ENCODE results near the gene AK2. TPM values are rescaled to one million over a fixed set of nuclear protein-coding genes. Genes with fewer than 3 reads are reported as not detected.

Gene AK2
- total and polyA plus RNA-seq, 2 donors (not counting 1 experiment from before 2014, with no cell fraction given), result 62.6 to 141 TPM

DNA sequence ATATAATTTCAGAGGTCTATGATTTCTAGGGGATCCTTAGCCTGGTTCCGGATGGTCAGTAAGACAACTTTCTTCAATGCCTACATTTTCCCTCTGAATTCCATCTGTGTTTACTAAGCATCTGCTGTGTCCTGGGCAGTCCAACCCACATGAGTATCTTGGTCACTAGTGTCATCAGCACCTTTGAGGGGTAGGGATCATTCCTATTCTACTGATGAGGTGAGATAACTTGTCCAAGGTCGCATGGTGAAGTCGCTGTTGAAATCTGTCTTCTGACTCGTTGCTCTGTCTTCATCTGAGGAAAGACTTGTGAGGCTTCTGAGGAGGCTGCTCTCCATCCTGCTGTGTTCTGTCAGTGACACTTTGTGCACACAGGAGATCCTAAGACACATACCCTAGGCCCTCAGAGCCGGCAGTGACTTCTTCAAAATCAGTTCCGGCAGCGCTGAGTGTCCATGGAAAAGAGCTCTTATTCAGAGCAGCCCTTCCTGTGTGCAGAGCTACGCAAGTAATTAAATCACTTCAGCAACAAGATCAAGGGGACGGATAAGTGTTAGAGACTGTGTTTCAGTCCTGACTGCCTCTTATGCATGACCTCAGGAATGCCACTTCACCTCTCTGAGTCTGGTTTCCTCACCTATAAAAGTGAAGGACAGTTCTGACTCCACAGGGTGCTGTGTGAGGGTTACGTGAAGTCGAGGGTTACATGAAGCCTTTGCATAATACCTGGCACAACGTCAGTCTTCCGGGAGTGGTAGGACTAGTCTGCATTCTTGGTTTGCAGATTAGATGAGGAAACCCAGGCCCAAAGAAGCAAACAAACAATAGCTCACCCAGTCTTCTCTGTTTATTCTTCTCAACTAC, 28.4 kb downstream of the AK2 start:
- Histone ChIP-seq H3K9ac (ENCODE audit: insufficient read depth, low read length) (no peak overlapping the region), H3K4me1 (ENCODE audit: control insufficient read depth, extremely low read depth, insufficient read depth, low read length) (peaks cover 6% of the 10 kb centered on the region), H3K27ac (ENCODE audit: insufficient read depth, low read length) (no peak overlapping the region), H3K4me2 (ENCODE audit: extremely low read depth, insufficient read depth, low read length) (no peak overlapping the region), H3K27me3 (ENCODE audit: control insufficient read depth, insufficient read depth, low read length) (no peaks in the 10 kb centered on the region), H3K36me3 (ENCODE audit: control insufficient read depth, insufficient read depth, low read length) (peaks cover 9% of the 10 kb centered on the region), H3K4me3 (replicated peaks in 1 of 4; ENCODE audit: control extremely low read depth in 1 of 4, insufficient read depth in 1 of 4, low read depth in 3 of 4, low read length in 4 of 4) (no peak overlapping the region), H3K79me2 (ENCODE audit: control insufficient read depth, insufficient read depth, low read length) (no peaks in the 10 kb centered on the region), H2AFZ (ENCODE audit: low read length) (no peak overlapping the region), H4K20me1 (ENCODE audit: control insufficient read depth, extremely low read depth, insufficient read depth, low read length) (no peaks in the 10 kb centered on the region), H3K9me3 (ENCODE audit: control insufficient read depth, insufficient read depth, low read depth, low read length) (no peaks in the 10 kb centered on the region)
- TF ChIP-seq, protein P1, sequence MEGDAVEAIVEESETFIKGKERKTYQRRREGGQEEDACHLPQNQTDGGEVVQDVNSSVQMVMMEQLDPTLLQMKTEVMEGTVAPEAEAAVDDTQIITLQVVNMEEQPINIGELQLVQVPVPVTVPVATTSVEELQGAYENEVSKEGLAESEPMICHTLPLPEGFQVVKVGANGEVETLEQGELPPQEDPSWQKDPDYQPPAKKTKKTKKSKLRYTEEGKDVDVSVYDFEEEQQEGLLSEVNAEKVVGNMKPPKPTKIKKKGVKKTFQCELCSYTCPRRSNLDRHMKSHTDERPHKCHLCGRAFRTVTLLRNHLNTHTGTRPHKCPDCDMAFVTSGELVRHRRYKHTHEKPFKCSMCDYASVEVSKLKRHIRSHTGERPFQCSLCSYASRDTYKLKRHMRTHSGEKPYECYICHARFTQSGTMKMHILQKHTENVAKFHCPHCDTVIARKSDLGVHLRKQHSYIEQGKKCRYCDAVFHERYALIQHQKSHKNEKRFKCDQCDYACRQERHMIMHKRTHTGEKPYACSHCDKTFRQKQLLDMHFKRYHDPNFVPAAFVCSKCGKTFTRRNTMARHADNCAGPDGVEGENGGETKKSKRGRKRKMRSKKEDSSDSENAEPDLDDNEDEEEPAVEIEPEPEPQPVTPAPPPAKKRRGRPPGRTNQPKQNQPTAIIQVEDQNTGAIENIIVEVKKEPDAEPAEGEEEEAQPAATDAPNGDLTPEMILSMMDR (conservative IDR thresholded peaks at IDR 0.05 in 1 of 2, IDR thresholded peaks at IDR 0.05 in 1 of 2; ENCODE audit: low read depth in 1 of 2, low read length in 2 of 2), result no peak
- TF ChIP-seq EZH2 (IDR thresholded peaks at IDR 0.05; ENCODE audit: low read length, missing control alignments), result no peak
- DNase-seq (ENCODE audit: low read depth in 2 of 2), result no peak

DNA sequence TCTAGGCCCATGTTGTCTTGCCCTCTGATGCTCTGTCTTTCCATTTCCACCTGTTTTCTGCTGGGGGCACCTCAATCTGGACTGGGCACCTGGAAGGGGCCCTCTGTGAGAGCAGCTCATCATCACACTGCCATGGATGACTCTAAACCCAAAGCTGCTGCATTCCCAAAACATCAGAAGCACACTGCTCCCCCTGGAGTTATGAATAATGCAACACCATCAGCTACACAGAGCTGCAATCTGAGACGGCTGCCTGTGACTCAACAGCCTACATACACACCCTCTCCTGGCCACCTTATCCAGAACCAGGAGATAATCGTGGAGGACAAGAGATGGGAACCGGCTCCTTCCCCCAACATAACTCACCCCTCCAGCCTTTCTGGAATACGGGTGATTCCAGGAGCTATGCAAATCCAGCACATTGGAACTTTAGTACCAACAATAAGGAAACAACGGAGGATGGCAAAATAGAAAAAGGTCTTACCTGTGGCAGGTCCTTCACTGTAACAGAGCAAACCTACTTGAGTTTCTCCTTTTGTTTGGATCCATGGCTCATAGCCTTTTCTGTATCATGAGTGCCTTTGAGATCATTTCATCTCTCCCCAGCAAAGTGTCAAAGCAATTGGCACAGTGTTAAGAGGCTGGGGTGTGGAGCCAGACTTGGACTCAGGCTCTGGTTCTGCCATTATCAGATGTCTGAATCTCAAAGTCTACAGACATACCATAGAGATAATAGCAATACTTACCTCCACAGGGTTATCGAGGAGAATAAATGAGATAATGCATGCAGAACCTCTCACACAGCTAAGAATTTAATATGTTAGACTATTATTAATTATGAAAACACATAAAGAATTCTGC, 29.3 kb downstream of the AK2 start:
- H2AFZ ChIP-seq (ENCODE audit: low read length), result no peak overlapping the region
- no peak overlapping the region for H3K9ac ChIP-seq (ENCODE audit: insufficient read depth, low read length)
- H3K4me2 ChIP-seq (ENCODE audit: extremely low read depth, insufficient read depth, low read length), result no peak overlapping the region
- no peaks in the 10 kb centered on the region for H3K9me3 ChIP-seq (ENCODE audit: control insufficient read depth, insufficient read depth, low read depth, low read length)
- no peaks in the 10 kb centered on the region for H4K20me1 ChIP-seq (ENCODE audit: control insufficient read depth, extremely low read depth, insufficient read depth, low read length)
- no peaks in the 10 kb centered on the region for H3K79me2 ChIP-seq (ENCODE audit: control insufficient read depth, insufficient read depth, low read length)
- DNase-seq (ENCODE audit: low read depth in 2 of 2), result peak; percentile 90 to 92
- no peak for TF ChIP-seq EZH2 (IDR thresholded peaks at IDR 0.05; ENCODE audit: low read length, missing control alignments)
- TF ChIP-seq, protein P1 (conservative IDR thresholded peaks at IDR 0.05 in 1 of 2, IDR thresholded peaks at IDR 0.05 in 1 of 2; ENCODE audit: low read depth in 1 of 2, low read length in 2 of 2), result peak; percentile 64 to 74
- peaks cover 4% of the 10 kb centered on the region for H3K36me3 ChIP-seq (ENCODE audit: control insufficient read depth, insufficient read depth, low read length)
- no peaks in the 10 kb centered on the region for H3K27me3 ChIP-seq (ENCODE audit: control insufficient read depth, insufficient read depth, low read length)
- H3K4me1 ChIP-seq (ENCODE audit: control insufficient read depth, extremely low read depth, insufficient read depth, low read length), result peaks cover 6% of the 10 kb centered on the region
- no peak overlapping the region for H3K4me3 ChIP-seq (replicated peaks in 1 of 4; ENCODE audit: control extremely low read depth in 1 of 4, insufficient read depth in 1 of 4, low read depth in 3 of 4, low read length in 4 of 4)
- H3K27ac ChIP-seq (ENCODE audit: insufficient read depth, low read length), result no peak overlapping the region

DNA sequence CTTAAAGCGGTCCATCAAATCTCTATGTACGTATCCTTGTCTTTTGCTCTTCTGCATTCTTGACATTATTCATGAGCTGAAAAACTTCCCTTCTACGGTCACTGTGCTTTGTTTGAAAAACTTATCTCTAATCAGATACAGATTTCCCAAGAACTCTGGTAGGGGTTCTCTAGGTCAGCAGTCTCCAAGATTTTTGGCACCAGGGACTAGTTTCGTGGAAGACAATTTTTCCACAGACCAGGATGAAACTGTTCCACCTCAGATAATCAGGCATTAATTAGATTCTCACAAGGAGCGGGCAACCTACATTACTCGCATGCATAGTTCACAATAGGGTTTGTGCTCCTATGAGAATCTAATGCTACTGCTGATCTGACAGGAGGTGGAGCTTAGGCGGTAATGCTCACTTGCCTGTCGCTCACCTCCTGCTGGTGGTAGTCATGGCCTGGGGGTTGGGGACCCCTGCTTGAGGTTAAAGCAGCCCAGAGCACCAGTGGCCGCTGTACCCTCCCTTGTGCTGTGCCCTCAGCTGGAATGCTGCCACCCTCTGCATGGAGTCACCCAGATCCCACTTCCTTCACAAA, 30.8 kb downstream of the AK2 start:
- DNase-seq (ENCODE audit: low read depth in 2 of 2), result peak in 1 of 2 donors; percentile 50
- H3K9me3 ChIP-seq (ENCODE audit: control insufficient read depth, insufficient read depth, low read depth, low read length), result no peaks in the 10 kb centered on the region
- H3K4me3 ChIP-seq (replicated peaks in 1 of 4; ENCODE audit: control extremely low read depth in 1 of 4, insufficient read depth in 1 of 4, low read depth in 3 of 4, low read length in 4 of 4), result no peak overlapping the region
- no peak overlapping the region for H3K4me2 ChIP-seq (ENCODE audit: extremely low read depth, insufficient read depth, low read length)
- no peak overlapping the region for H3K9ac ChIP-seq (ENCODE audit: insufficient read depth, low read length)
- TF ChIP-seq, protein P1 (conservative IDR thresholded peaks at IDR 0.05 in 1 of 2, IDR thresholded peaks at IDR 0.05 in 1 of 2; ENCODE audit: low read depth in 1 of 2, low read length in 2 of 2), result no peak
- no peak for TF ChIP-seq EZH2 (IDR thresholded peaks at IDR 0.05; ENCODE audit: low read length, missing control alignments)
- peaks cover 3% of the 10 kb centered on the region for H3K36me3 ChIP-seq (ENCODE audit: control insufficient read depth, insufficient read depth, low read length)
- H3K27ac ChIP-seq (ENCODE audit: insufficient read depth, low read length), result no peak overlapping the region
- H3K79me2 ChIP-seq (ENCODE audit: control insufficient read depth, insufficient read depth, low read length), result no peaks in the 10 kb centered on the region
- no peaks in the 10 kb centered on the region for H3K27me3 ChIP-seq (ENCODE audit: control insufficient read depth, insufficient read depth, low read length)
- no peaks in the 10 kb centered on the region for H4K20me1 ChIP-seq (ENCODE audit: control insufficient read depth, extremely low read depth, insufficient read depth, low read length)
- peaks cover 3% of the 10 kb centered on the region for H3K4me1 ChIP-seq (ENCODE audit: control insufficient read depth, extremely low read depth, insufficient read depth, low read length)
- H2AFZ ChIP-seq (ENCODE audit: low read length), result no peak overlapping the region

All from fibroblast of lung (primary cell).